ENCODE measurements around the gene MAPK14.
"Not testable (repeated sequence)": the region's sequence is repeated elsewhere in the genome, so short reads cannot be mapped to it uniquely, and the experiment has no call there.

The MAPK14 gene

GRCh38 chr6:36027501-36028087, at the start of gene MAPK14:
Gene MAPK14, plus strand, starts transcription at chr6:36027808. Its CDS starts 350 bp downstream, at chr6:36028158.
- peak; percentile 98 for DNase-seq

- DNase-seq = not testable (repeated sequence)
These were observed 47.5 kb upstream of the MAPK14 start for GRCh38 chr6:35980126-35980525.

- no peak for DNase-seq
These were observed 46.5 kb upstream of the MAPK14 start for GRCh38 chr6:35980991-35981645.

GRCh38 chr6:35984701-35985100, 42.9 kb upstream of the MAPK14 start:
- DNase-seq = no peak

- not testable (repeated sequence) for DNase-seq
These were observed 39.6 kb upstream of the MAPK14 start for GRCh38 chr6:35988047-35988446.

- DNase-seq = no peak
These were observed 34.5 kb upstream of the MAPK14 start for GRCh38 chr6:35993150-35993549.

- DNase-seq = no peak
These were observed 27.2 kb upstream of the MAPK14 start for GRCh38 chr6:36000451-36000850.

- no peak for DNase-seq
These were observed 11.9 kb upstream of the MAPK14 start for GRCh38 chr6:36015666-36016065.

GRCh38 chr6:36018339-36018738, 9.3 kb upstream of the MAPK14 start:
- no peak for DNase-seq

- no peak for DNase-seq
These were observed 8.4 kb upstream of the MAPK14 start for GRCh38 chr6:36019167-36019566.

GRCh38 chr6:36020154-36020553, 7.5 kb upstream of the MAPK14 start:
- no peak for DNase-seq

GRCh38 chr6:36023996-36024795, 3.4 kb upstream of the MAPK14 start, which contains the start of gene SLC26A8:
Gene SLC26A8, minus strand, starts transcription at chr6:36024641. Its CDS starts 4,934 bp downstream, at chr6:36019707.
- DNase-seq = no peak

- DNase-seq = no peak
These were observed 2.2 kb upstream of the MAPK14 start for GRCh38 chr6:36025260-36025931.

GRCh38 chr6:36025932-36026327, 1.7 kb upstream of the MAPK14 start:
- no peak for DNase-seq

- no peak for DNase-seq
These were observed 674 bp downstream of the MAPK14 start for GRCh38 chr6:36028088-36028876.

- DNase-seq = peak; percentile 42
These were observed 1.3 kb downstream of the MAPK14 start for GRCh38 chr6:36028877-36029324.

GRCh38 chr6:36029464-36029863, 1.9 kb downstream of the MAPK14 start:
- DNase-seq = no peak

GRCh38 chr6:36032261-36032660, 4.7 kb downstream of the MAPK14 start:
- DNase-seq = no peak

GRCh38 chr6:36033144-36033543, 5.5 kb downstream of the MAPK14 start:
- DNase-seq = not testable (repeated sequence)

GRCh38 chr6:36033935-36034334, 6.3 kb downstream of the MAPK14 start:
- no peak for DNase-seq

GRCh38 chr6:36034441-36034840, 6.8 kb downstream of the MAPK14 start:
- DNase-seq = no peak

GRCh38 chr6:36035225-36035624, 7.6 kb downstream of the MAPK14 start:
- DNase-seq = no peak

Measured in NCI-H2227 treated with DMSO at 0.1 percent for 48 hours (cell line).